HTERT RPE-1 (cell line): ENCODE data around the gene AFAP1L2.
"Not testable (repeated sequence)": the region's sequence is repeated elsewhere in the genome, so short reads cannot be mapped to it uniquely, and the experiment has no call there.

ENCODE experiments used
- in situ Hi-C: fragments of 300-500 bp; cut with MboI; formaldehyde crosslinking; loops from 4 replicates; pipeline ENCODE4 v1.14.3; 2020; ENCODE audit warnings: low sequenced_read_pairs

Gene AFAP1L2

DNA sequence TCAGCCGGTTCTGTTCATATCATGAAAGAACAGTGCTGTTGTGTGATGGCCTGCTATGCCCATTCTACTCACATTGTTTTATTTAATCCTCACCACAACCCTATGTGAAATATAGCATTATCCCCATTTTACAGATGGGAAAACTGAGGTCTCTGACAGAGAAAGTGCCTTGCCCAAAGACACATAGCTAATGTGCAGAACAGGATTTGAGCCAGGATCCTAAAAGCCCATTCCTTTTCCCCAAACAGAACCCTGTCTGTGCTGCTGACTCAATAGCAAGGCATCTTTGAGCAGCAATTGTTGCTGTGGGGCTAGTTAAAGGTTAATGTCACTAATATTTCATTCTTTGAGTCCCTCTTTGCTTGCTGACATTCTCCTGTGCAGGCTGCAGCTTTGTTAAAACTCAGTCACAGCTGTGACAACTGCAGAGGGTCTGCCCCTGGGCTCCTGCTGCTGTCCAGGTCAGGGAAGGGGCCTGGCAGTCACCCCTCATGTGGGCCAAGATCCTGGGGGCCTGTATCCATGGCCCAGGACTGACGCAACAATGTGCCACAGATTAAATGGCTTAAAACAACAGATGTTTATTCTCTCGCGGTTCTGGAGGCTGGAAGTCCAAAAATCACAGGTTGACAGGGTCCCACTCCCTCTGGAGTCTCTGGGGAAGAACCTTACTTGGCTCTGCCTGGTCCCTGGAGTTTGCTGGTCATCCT lies 40.4 kb downstream of the AFAP1L2 start:
- in situ Hi-C loops, result no loop called here

DNA sequence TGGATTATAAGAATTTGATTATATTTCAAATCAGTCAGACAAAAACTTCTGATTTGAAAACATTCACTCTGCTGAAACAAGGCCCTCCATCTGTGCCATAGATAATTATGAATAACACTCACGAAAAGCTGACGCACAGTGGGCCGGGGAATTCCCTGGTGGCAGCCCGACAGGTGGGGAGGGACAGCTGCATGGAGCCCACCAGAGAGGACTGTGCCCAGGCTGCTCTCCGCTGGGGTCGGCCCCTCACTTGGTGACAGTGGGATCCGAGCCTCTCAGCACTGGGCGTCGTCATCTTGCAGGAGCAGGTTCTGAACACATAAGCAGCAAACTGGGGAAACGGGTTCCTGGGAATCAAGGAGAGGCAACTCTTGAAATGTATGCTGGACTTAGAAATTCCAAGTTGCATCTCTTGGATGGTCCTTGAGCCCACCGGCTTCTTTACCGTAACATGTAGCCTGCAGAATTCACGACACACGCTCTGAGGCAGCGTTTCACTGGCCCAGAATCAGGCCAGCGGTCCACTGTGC lies 41.4 kb downstream of the AFAP1L2 start:
- in situ Hi-C loops, result no loop called here

DNA sequence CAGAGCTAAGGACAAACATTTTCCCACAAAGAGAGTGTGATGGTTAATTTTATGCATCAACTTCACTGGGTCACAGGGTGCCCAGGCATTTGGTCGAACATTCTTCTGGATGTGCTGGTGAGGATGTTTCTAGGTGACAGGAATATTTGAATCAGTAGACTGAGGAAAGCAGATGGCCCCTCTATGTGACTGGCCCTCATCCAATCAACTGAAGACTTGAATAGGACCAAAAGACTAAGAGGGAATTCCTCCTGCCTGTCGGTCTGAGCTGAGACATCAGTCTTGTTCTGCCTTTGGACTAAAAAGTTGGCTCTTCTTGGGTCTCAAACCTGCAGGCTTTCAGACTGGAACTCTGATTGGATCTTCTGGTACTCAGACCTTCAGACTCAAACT lies 44.4 kb downstream of the AFAP1L2 start:
- in situ Hi-C loops, result no loop called here

GRCh38 chr10:114359041-114359952 lies 45.0 kb downstream of the AFAP1L2 start:
- in situ Hi-C loops, result no loop called here

GRCh38 chr10:114357515-114357996 lies 46.7 kb downstream of the AFAP1L2 start:
- in situ Hi-C loops, result no loop called here

DNA sequence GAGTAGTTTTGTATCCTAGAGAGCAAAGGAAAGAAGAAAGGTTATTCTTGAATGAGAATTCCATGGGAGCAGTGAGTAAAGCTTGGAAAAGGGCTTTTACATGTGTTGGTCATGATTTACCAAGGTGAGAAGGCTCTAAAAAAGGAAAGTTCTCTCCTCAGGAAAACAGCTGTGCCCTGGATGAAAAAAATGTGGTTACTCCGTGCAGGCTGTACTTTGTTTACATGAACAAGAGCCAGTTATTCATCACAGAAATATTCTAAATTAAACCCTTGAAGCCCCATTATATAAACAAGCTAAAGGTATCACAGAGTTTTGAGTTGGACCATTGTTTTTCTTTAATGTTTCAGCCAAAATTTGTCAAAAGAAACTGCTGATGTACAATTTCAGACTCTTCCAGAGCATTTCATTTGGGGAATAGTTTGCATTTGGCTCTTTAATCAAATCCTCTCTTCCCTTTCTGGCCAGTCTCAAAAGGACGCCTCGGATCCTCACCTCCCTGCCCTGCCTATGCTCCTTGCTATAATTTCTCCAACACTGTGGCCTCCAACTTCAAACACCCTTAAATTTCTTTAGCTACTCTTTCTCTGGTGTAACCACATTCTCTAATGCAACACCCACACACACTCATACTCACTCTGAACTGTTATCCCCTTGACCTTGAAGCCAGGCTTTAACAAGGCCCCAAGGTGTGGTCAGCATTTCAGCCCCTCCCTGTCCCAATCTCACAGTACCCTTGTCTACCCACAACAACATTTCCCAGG lies 47.4 kb downstream of the AFAP1L2 start:
- in situ Hi-C loops, result no loop called here

GRCh38 chr10:114356126-114356525 lies 48.2 kb downstream of the AFAP1L2 start:
- in situ Hi-C loops, result no loop called here

GRCh38 chr10:114353383-114353782 lies 50.9 kb downstream of the AFAP1L2 start:
- in situ Hi-C loops, result no loop called here

DNA sequence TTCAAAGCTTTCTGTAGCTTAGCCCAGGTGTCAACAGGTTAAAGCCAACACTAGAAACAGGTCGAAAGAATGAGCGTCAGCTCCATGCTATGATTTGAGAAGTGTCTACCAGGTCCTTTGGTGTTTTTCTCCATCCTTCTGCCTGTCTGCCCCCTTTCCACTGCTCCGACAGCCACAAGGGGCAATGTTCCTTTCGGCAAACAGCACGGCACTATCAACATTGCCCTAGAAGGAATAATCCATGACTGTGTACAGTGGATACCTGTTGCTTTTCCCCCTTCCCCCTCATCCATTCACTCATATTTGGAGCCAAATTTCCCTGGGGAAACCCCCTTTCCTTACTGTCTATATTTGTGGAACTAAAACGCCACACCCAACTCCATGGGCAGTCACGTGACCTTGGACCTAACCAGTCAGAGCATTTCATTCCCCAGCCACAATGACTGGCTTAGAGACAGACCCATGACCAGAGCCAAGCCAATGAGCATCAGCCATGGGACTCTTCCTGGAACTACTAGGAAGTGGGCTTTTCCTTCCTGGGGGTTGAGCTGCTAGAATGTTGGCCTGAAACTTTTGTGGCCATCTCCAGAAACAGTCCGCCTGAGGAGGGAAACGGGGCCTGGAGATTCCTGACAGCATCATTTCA lies 51.5 kb downstream of the AFAP1L2 start:
- in situ Hi-C loops, result no loop called here

DNA sequence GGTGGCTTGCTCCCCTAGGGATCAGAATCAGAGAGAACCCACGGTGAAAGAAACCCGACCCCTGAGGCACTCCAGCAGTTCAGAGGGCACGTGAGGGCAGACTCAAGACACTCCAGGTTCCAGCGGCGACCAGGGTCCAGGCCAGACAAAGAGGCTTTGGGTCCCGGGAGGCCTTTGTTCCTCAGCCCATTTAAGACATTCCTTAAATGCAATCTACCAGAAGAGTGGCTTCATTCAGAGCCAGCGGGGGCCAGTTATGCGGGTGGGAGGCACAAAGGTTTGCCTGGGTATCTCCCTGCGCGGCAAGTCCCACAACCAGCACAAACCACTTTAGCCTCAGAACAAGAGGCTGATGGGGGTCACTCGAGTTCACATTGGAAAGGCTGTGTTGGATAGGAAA lies 53.6 kb downstream of the AFAP1L2 start:
- in situ Hi-C loops, result no loop called here

- in situ Hi-C loops, result no loop called here
Measured at GRCh38 chr10:114349522-114350215, 54.6 kb downstream of the AFAP1L2 start.

DNA sequence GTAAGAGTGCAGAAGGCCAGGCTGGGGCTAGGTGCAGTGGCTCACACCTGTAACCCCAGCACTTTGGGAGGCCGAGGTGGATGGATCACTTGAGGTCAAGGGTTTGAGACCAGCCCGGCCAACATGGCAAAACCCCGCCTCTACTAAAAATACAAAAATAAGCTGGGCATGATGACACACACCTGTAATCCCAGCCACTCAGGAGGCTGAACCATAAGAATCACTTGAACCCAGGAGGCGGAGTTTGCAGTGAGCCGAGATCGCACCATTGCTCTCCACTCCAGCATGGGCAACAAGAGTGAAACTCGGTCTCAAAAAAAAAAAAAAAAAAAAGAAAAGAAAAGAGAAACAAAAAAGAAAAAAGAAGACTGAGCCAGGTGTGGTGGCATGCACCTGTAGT lies 55.2 kb downstream of the AFAP1L2 start:
- in situ Hi-C loops, result not testable (repeated sequence)

DNA sequence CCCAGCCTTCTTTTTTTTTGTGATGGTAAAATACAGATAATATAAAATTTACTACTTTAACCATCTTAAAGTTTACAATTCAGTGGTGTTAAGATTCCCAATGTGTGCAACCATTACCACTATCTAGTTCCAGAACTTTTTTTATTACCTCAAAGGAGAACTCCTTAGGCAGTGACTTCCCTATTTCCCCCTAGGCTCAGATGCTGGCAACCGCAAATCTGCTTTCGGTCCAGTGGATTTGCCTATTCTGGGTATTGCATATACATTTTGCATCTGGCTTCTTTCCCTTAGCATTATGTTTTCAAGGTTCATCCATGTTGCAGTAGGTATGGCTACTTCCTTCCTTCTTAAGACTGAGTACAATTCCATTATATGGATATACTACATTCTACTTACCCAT lies 56.5 kb downstream of the AFAP1L2 start:
- in situ Hi-C loops, result no loop called here

- in situ Hi-C loops, result no loop called here
Measured at GRCh38 chr10:114347241-114347640, 57.1 kb downstream of the AFAP1L2 start.

DNA sequence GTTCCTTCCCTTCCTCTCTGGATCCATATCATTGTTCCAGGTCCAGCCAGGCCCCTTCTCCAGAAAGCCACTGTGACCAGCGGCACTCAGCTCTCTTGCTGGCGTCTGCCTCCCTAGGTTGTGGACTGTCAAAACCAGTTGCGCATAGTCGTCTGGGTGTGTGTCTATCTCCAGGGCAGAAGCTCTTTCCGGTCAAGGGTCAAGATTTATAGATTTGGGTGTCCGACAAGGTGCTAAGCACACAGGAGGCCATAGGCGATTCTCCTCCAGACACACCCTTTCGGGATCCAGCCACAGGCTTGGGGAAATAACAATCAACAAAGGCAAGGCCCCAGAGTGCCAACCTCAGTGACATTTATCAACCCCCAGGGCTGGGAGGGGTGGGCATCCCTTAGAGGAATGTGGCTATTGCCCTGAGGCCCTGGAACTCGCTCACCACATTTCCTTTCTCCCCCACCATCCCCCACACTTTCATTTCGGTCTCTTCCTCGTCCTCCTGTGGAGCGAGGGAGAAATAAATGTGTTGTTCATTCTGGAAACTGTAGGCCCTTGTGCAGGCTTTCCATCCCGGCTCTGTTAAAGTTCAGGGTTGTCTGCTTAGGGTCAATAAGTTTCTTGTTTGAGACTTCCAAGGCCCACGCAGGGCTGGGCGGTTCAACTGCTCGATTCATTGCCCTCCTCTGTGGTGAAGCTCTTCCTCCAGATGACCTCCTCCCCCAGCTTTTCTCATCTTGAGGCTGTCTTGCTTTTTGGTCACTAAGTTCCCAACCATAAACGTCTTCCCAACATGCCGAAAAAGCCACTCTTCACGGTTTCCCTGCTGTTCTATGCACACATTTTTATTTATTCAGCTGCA lies 57.9 kb downstream of the AFAP1L2 start:
- in situ Hi-C loops, result no loop called here

DNA sequence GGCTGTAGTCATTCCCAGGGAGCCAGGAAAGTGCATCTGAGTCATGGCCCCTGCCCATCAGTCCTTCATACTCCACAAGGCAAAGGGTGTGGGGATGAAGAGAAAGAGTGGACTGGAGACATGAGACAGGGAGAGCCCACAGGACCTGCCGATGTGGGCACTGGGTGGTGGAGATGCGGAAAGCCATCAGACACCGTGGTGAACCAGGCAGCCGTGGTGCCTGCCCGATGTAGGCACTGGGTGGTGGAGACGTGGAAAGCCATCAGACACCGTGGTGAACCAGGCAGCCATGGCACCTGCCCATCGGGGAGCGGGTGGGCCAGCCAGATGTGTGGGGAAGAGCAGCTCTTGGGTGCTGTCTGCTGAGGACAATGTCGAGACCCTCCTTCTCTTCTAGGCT lies 58.6 kb downstream of the AFAP1L2 start:
- in situ Hi-C loops, result no loop called here

DNA sequence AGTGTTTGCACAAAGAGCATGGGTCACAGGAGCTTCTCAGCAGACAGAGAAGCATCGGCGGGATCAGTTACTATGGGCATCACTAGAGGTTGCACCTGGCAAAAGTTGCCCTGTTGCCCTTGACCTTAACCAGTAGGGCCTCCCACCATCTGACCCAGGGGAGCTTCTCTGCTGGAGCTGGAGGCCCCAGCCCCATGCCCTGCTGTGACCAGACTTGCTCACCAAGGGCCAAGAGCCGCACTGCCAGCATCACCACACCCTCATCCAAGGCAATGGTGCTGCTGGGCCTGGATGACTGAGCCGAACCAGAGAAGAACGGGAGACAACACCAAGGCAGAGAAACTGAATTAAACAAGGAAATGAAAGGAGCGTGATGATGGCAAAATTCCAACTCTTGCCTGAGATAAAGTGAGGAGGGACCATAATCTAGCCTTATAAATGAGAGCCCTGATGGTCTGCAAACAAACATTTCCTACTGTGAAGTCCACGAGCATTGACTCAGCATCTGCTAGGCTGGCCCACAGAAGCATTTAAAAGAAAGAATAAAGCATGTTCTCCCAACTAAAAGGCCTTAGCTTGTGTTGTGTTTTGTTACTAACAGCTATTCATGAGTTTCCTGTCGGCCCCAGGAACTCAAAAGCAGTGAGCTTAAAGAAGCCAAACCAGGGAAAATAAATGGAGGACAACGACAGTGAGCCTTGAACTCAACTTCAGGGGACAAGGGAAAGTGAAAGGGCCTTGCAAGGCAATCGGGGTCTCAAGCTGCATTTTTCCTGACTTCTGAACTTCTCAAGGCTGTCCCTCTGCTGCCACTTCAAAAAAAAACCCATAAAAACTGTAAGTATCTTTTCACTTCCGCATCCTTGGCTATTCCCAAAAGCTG lies 60.4 kb downstream of the AFAP1L2 start:
- in situ Hi-C loops, result no loop called here

DNA sequence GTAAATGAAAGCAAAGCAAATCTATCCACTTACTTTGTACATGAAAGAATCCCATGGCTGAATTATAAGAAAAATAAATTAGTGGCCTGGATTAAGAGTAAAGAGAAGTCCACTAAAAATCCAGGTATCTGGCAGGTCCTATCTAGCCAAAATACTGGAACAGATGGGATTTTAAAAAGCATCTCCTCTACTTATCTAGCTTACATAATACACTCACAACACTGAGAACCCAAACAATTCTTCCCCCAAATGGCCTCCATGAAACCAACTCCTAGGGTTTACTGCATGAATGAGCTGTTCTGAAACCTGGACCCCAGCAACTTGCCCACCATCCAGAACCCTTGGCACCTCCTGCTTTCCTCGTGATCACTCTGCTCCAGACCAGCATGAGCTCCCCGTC lies 61.3 kb downstream of the AFAP1L2 start:
- in situ Hi-C loops, result no loop called here
